Tibial artery (tissue), 4 donors: Measurements from ENCODE around the gene SLC6A7.
A peak's percentile ranks its signal among the peaks of the same experiment; 100 is the strongest.

Experiments used
- DNase-seq, 2 donors: peaks; one replicate each; pipeline ENCODE4 v3.0.0-alpha.2; 2019
- H3K27ac ChIP-seq, 2 donors: fragments of 200-600 bp; sonication (generic) in 1 of 2; 1 replicate in 1 of 2; 2 replicates in 1 of 2; pipeline ENCODE4 v1.5.1; 2018 to 2019; ENCODE audit warnings: mild to moderate bottlenecking in 1 of 2
- H3K27me3 ChIP-seq, 2 donors: fragments of 200-600 bp; sonication (generic) in 1 of 2; one replicate each; pipeline versions ENCODE4 v1.5.1 to v1.6.0; 2016 to 2019
- H3K36me3 ChIP-seq, 3 donors: fragments of 200-600 bp; sonication (generic) in 2 of 3; one replicate each; pipeline ENCODE4 v1.5.1; 2016 to 2019; ENCODE audit warnings: mild to moderate bottlenecking in 2 of 3
- H3K4me1 ChIP-seq, 4 donors: fragments of 200-600 bp; sonication (generic) in 2 of 4; 1 replicate in 3 of 4; 2 replicates in 1 of 4; pipeline ENCODE4 v1.5.1; 2016 to 2019
- H3K4me3 ChIP-seq, 2 donors: fragments of 200-600 bp; sonication (generic) in 1 of 2; 1 replicate in 1 of 2; 2 replicates in 1 of 2; pipeline ENCODE4 v1.5.1; 2018 to 2019; ENCODE audit warnings: mild to moderate bottlenecking in 2 of 2
- H3K9me3 ChIP-seq, 3 donors: fragments of 200-600 bp; sonication (generic) in 1 of 3; one replicate each; pipeline ENCODE4 v1.5.1; 2016 to 2019
- intact Hi-C: fragments of 100-400 bp; cut with DNase I; formaldehyde crosslinking; loops from one replicate; pipeline ENCODE4 v1.15.0; 2023; ENCODE audit warnings: low total_unique reads
- TF ChIP-seq, protein P1 (sequence below), 2 experiments: fragments of 200-600 bp in 1 of 2; fragments of 450-650 bp in 1 of 2; IDR thresholded peaks; one replicate each; pipeline ENCODE4 v1.5.1; 2017 to 2019; ENCODE audit warnings: antibody characterized with exemption in 2 of 2, mild to moderate bottlenecking in 1 of 2, moderate library complexity in 1 of 2

Gene SLC6A7

DNA sequence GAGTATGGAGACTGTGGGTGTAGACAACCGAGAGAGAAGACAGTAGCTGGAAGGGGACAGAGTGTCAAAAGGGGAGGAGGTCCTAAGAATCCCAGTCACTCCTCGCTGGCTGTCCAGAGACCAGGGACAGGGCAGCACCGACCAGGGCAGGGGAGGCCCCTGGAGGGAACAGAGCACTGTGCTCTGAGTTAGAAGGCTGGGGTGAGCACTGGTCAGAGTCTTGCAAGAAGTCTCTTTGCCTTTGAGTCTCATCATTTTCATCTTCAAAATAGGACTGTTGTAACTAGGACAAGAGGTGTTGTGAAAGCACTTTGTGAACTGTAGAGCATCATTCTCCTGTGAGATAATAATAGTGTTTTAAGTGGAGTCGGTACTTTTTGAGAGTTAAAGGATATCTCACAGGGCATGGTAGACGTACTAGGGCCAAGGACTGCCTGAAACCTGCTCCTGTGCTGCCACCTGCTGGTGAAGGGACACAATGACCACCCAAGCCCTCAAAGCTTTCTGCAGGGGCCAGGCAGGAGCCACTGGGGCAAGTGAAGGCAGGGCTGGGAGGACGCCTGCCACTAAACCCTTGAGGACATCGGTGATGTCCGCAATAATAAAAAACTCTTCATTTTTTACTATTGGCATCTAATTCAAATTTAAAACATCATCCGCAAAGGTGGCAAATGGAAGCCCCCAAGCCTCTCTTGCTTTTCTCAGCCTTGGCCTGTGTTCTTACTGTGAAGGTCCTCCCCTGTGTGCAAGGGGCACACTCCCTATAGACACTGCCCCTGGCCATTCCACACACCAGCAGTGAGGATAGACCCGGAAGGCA is 28.2 kb downstream of the SLC6A7 start:
- DNase-seq = peak; percentile 76 to 92
- Histone ChIP-seq H3K27me3 (no peaks in the 10 kb centered on the region), H3K9me3 (no peaks in the 10 kb centered on the region), H3K4me3 (no peak overlapping the region), H3K27ac (no peak overlapping the region), H3K36me3 (no peaks in the 10 kb centered on the region), H3K4me1 (peaks cover 0 to 24% (median 15%) of the 10 kb centered on the region in 4 donors)
- TF ChIP-seq, protein P1, sequence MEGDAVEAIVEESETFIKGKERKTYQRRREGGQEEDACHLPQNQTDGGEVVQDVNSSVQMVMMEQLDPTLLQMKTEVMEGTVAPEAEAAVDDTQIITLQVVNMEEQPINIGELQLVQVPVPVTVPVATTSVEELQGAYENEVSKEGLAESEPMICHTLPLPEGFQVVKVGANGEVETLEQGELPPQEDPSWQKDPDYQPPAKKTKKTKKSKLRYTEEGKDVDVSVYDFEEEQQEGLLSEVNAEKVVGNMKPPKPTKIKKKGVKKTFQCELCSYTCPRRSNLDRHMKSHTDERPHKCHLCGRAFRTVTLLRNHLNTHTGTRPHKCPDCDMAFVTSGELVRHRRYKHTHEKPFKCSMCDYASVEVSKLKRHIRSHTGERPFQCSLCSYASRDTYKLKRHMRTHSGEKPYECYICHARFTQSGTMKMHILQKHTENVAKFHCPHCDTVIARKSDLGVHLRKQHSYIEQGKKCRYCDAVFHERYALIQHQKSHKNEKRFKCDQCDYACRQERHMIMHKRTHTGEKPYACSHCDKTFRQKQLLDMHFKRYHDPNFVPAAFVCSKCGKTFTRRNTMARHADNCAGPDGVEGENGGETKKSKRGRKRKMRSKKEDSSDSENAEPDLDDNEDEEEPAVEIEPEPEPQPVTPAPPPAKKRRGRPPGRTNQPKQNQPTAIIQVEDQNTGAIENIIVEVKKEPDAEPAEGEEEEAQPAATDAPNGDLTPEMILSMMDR (IDR thresholded peaks at IDR 0.05) = peak; percentile 89 to 98
- intact Hi-C loops = loop anchor here (2.0 kb wide), 1 partner anchor 87 kb away; no protein-coding TSS in a partner anchor

DNA sequence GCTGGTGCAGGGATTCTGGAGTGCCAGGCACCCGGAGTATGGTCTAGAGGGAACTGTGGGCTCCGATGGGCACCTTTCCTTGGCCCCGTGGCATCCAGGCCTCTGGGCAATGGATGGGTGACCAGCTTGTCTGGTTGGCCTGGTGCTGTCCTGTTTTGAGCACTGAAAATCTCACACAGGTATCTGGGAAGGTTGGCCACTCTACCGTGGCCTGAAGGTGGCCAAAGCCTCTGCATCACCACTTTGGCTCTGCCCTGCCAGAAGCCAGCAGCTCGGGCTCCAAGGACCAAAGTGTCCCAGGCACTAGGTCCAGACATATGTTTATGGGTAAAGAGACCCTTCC is 28.8 kb downstream of the SLC6A7 start:
- TF ChIP-seq, protein P1 (IDR thresholded peaks at IDR 0.05) = no peak
- intact Hi-C loops = loop anchor here (2.0 kb wide), 1 partner anchor 88 kb away; no protein-coding TSS in a partner anchor
- Histone ChIP-seq H3K27ac (no peak overlapping the region), H3K9me3 (no peaks in the 10 kb centered on the region), H3K27me3 (no peaks in the 10 kb centered on the region), H3K4me3 (no peak overlapping the region), H3K4me1 (peaks cover 0 to 20% (median 11%) of the 10 kb centered on the region in 4 donors), H3K36me3 (no peaks in the 10 kb centered on the region)
- DNase-seq = no peak

DNA sequence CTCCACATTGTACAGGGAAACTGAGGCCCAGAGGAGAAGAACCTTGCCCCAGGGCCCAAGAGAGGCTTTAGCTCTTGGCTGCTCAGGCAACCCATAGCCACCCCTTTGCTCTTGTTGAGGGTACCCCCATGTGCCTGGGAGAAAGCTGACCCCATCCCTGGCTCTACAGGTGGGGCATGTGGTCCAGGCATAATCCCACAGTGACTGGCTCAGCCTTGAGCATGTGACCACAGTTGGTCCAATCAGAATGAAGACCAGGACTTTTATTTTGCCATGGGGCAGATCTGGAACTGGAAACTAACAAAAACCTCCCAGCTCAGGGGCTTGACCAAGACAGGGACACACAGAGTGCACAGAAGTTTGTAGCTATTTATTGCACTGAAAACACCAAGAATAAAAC is 29.3 kb downstream of the SLC6A7 start:
- H3K27ac ChIP-seq = no peak overlapping the region
- TF ChIP-seq, protein P1 (IDR thresholded peaks at IDR 0.05) = no peak
- peaks cover 0 to 16% (median 6%) of the 10 kb centered on the region in 4 donors for H3K4me1 ChIP-seq
- H3K4me3 ChIP-seq = no peak overlapping the region
- H3K27me3 ChIP-seq = no peaks in the 10 kb centered on the region
- H3K36me3 ChIP-seq = no peaks in the 10 kb centered on the region
- no peak for DNase-seq
- intact Hi-C loops = loop anchor here (2.0 kb wide), 1 partner anchor 88 kb away; no protein-coding TSS in a partner anchor
- no peaks in the 10 kb centered on the region for H3K9me3 ChIP-seq

DNA sequence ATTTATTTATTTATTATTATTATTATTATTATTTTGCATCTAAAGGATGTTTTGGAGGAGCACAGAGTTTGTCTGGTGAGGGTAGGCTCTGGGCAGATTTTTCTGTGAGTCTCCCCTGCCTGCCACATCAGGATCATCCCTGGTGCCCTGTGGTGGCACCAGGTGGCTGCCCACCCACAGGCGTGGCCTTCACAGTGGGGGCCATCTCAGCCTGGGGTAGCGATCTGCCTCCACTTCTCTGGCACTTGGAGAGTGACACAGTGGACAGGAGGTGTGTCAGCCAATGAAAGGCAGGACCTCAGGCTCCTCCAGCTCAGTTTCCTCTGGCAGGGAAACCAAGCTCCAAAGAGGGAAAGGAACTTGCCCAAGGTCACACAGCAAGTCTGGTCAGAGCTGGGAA is 30.0 kb downstream of the SLC6A7 start:
- H3K27ac ChIP-seq = no peak overlapping the region

DNA sequence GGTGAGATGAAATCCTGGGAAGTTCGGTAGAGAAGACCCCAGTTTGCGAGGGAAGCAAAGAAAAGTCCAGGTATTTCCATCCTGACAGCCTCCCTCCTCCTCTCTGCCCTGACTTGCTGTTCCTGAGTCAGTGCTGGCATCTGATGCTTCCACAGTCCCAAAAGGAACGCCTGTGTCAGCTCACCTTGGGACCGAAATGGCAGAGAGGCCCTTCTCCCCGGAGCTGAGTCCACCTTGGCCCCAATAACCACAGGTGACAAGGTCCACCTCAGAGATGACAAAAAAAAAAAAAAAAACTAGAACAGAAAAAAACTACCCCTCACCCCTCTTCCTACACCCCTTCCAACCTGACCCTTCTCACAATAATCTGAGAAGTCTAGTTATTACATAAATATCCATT is 31.6 kb downstream of the SLC6A7 start:
- Histone ChIP-seq H3K36me3 (no peaks in the 10 kb centered on the region), H3K27me3 (no peaks in the 10 kb centered on the region), H3K9me3 (no peaks in the 10 kb centered on the region), H3K27ac (no peak overlapping the region), H3K4me3 (no peak overlapping the region), H3K4me1 (peaks cover 0 to 4% (median 0%) of the 10 kb centered on the region in 4 donors)
- DNase-seq = no peak
- TF ChIP-seq, protein P1 (IDR thresholded peaks at IDR 0.05) = no peak
- intact Hi-C loops = no loop called here

More for the DNA sequence above, 30.0 kb downstream of the SLC6A7 start:
- Histone ChIP-seq H3K4me1 (peaks cover 0 to 8% (median 2%) of the 10 kb centered on the region in 4 donors), H3K4me3 (no peak overlapping the region), H3K27me3 (no peaks in the 10 kb centered on the region), H3K9me3 (no peaks in the 10 kb centered on the region), H3K36me3 (no peaks in the 10 kb centered on the region)
- DNase-seq = no peak
- TF ChIP-seq, protein P1 (IDR thresholded peaks at IDR 0.05) = no peak
- intact Hi-C loops = loop anchor here (2.0 kb wide), 1 partner anchor 89 kb away; no protein-coding TSS in a partner anchor
